GM12864 (cell line): ENCODE results near the gene BASP1.
A peak's percentile ranks its signal among the peaks of the same experiment; 100 is the strongest.

Source experiments
- DNase-seq: peaks from one replicate; pipeline ENCODE4 v3.0.0-alpha.2; 2011; ENCODE audit warnings: low read depth
- H3K4me3 ChIP-seq: 2 replicates; pipeline ENCODE4 v1.5.1; 2011; ENCODE audit warnings: mild to moderate bottlenecking, low read depth, low read length, control low read depth
- CTCF ChIP-seq: IDR thresholded peaks from 2 replicates; pipeline ENCODE4 v1.5.1; 2011; ENCODE audit warnings: low read depth, mild to moderate bottlenecking, moderate library complexity, low read length, control low read depth, inconsistent platforms; ENCODE audit errors: missing control alignments

BASP1 gene

GRCh38 chr5:17217493-17218352 lies at the start of gene BASP1:
TSS of gene BASP1 (plus strand) at chr5:17217631. CDS start at chr5:17275217, 57,586 bp downstream.
- TF ChIP-seq CTCF = no peak
- peak within 1 kb of the TSS; percentile 77 for H3K4me3 ChIP-seq
- DNase-seq = no peak

GRCh38 chr5:17169507-17169906 lies 47.9 kb upstream of the BASP1 start:
- no peak overlapping the region for H3K4me3 ChIP-seq
- TF ChIP-seq CTCF = no peak
- no peak for DNase-seq

- H3K4me3 ChIP-seq = no peak overlapping the region
- TF ChIP-seq CTCF = no peak
- no peak for DNase-seq
Measured at GRCh38 chr5:17172791-17173190, 44.6 kb upstream of the BASP1 start.

- no peak for DNase-seq
- no peak for TF ChIP-seq CTCF
- no peak overlapping the region for H3K4me3 ChIP-seq
Measured at GRCh38 chr5:17174965-17175364, 42.5 kb upstream of the BASP1 start.

GRCh38 chr5:17177501-17178372 lies 39.7 kb upstream of the BASP1 start:
- no peak for TF ChIP-seq CTCF
- DNase-seq = no peak
- no peak overlapping the region for H3K4me3 ChIP-seq

- TF ChIP-seq CTCF = no peak
- no peak overlapping the region for H3K4me3 ChIP-seq
Measured at GRCh38 chr5:17178373-17178675, 39.1 kb upstream of the BASP1 start.

More at GRCh38 chr5:17178373-17178675, 39.1 kb upstream of the BASP1 start:
- no peak for DNase-seq
